Stimulated activated CD8-positive, alpha-beta memory T cell treated with anti-CD3 and anti-CD28 coated beads, Interleukin-12 subunit alpha, Interleukin-12 subunit beta, amount 100 ng/mL, for 24 hours (primary cell): ENCODE data around the gene NMNAT1.
"Not testable (repeated sequence)": the region's sequence is repeated elsewhere in the genome, so short reads cannot be mapped to it uniquely, and the experiment has no call there.

ENCODE experiments used
- DNase-seq: peaks from one replicate; pipeline ENCODE4 v3.0.0-alpha.2; 2020; ENCODE audit errors: extremely low read depth

The NMNAT1 gene

DNA sequence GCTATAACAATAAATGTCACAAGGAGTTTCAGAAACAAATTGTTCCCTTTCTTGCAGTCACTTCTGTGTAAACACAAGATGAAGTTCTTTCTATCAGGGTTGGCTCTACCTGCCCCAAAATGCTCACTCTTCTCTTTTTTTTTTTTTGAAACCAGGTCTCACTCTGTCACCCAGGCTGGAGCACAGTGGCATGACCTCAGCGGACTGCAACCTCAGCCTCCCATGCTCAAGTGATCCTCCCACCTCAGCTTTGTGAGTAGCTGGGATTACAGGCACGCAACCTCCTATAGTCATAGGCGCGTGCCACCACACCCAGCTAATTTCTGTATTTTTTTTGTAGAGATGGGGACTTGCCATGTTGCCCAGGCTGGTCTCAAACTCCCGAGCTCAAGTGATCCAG is 22.7 kb upstream of the NMNAT1 start:
- DNase-seq: no peak

DNA sequence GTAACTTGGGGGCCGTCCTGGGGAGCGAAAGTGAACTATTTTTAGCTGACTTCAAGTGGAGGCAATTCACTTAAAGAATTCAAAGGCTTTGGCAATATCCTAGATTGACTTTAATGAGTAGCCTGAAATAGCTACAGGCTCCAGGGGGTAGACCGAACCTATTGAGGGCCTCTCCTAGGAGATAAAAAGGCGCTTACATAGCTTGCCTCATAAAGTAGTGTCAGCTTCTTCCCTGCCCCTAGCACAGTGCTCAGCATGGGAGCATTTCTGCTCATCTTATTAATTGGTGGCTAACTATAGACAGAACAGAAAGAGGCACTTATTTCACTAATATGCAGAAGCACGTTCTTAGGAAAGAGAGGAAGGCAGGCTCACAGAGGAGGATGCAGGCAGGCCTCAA is 20.9 kb upstream of the NMNAT1 start:
- no peak for DNase-seq

DNA sequence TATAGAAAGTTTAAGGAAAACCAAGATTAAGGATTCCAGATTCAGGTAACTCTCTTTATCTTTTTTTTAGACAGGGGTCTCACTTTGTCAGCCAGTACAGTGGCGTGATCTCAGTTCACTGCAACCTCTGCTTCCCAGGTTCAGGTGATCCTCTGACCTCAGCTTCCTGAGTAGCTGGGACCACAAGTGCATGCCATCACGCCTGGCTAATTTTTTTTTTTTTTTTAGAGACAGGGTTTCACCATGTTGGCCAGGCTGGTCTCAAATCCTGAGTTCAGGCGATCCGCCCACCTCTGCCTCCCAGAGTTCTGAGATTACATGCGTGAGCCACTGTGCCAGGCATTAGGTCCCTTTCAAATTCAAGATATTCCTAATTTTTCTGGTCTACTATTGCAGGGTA is 16.0 kb upstream of the NMNAT1 start:
- DNase-seq: no peak

DNA sequence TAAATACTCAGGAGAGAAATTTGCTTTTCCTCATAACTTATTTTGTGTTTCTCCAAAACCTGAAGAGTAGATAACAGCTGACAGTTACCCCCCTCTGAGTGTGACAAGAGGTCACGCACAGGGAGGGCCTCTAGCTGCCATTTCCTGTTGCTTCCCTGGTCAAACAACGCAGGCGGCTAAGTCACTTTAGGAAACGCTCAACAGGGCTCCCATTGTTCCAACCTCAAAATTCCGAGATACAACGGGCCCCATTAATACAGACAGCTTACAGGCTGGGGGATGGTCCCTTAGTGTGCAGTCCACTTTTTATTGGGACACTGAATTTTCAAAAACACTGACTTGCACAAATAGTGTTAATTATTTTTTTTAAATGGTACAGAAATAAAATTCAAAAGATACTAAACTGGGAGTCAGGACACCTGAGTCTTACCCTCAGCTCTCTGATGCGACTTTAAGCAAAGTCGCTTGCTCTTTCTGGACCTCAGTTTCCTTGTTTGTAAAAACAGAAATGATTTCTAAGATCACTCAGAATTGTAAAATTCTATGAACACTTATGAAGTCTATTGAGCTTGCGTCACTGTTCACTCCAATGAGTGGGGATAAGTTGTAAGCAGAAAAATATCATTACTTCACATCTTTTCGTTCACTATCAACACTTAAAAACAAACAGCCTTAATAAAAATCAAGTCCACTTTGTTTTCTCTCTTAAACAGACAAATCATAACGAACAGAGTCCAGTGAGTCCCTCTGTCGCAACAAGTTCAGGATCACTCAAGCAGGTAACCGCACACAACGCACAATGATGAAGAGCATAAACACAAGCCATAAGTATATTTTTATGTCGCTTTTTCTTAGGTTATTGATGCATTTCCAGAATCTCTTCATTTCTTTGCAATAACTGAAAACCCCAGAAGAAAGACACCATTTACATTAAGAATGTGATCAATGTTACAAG is 13.6 kb upstream of the NMNAT1 start:
- DNase-seq: no peak

DNA sequence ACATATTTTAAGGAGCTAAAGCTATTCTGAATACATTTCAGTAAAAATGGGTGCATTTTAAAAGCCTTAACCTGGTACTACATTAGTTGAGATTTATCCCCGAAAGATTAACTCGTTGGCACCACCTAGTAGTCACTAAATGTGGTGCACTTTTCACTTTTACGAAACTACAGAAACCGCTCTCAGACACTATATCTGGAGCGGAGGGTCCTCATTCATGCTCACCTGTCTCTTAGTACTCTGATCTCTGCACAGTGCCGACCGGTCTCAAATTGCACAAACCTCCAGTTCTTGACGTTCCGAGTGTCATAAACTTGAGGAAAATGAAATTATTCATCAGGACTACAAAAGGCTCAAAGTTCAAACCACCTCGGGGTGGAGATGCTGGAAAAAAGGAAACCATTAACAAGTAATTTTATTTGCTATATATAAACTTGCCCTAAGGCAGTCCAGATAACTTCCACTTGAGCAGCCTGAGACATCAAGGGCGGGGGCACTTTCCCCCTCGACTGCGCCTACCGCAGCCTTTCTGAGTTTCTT is 806 bp upstream of the NMNAT1 start:
- no peak for DNase-seq

DNA sequence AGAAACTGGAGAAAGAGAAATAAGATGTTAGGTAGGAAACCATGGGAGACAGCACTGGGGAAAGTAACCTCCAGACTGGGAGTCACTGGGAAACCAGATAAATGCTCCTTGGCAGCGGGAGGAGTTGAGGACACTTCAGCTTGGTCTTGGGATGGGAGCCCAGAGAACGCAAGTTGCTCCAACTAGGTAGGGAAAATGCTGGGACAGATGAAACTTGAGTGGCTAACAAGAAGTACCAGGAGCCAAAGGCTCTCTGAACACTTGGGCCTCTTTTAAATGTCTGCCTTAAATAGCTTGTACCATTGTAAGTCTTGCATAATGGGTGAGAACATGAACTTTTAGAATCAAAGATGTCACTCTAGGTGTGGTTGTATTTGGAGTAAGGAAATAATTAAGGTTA is 3.0 kb downstream of the NMNAT1 start:
- DNase-seq: no peak

DNA sequence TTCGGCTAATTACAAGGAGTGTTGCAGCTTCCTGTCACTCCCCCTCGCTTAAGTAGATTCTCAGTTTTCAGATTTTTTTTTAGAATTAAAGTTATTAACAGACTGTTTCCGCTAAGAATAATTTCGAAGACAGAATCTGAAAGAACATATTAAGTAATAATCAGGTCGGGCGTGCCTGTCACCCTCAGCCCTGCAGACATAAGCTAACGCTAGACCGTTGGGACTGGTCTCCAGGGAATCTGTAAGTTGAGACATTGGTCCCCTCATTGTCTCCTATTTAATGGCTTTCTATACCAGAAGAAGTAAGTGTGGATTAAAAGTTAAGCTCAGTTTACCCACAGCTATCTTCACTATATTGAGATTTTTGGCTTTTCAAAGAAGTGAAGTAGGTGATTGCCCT is 14.5 kb downstream of the NMNAT1 start:
- DNase-seq: no peak

DNA sequence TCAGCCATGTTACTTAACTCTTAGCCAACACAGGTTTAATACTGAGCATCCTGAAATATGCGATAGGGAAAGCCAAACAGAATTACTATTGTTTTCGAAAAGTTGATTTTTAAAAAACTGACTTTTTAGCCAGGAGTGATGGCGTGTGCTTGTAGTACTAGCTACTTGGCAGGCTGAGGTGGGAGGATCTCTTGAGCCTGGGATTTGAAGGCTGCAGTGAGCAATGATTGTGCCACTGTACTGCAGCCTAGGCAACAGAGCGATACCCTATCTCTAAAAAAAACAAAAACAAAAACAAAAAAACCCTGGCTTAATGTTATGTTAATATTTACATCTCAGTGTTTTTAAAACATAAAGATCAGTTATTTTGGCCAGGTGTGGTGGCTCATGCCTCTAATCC is 16.7 kb downstream of the NMNAT1 start:
- DNase-seq: no peak

DNA sequence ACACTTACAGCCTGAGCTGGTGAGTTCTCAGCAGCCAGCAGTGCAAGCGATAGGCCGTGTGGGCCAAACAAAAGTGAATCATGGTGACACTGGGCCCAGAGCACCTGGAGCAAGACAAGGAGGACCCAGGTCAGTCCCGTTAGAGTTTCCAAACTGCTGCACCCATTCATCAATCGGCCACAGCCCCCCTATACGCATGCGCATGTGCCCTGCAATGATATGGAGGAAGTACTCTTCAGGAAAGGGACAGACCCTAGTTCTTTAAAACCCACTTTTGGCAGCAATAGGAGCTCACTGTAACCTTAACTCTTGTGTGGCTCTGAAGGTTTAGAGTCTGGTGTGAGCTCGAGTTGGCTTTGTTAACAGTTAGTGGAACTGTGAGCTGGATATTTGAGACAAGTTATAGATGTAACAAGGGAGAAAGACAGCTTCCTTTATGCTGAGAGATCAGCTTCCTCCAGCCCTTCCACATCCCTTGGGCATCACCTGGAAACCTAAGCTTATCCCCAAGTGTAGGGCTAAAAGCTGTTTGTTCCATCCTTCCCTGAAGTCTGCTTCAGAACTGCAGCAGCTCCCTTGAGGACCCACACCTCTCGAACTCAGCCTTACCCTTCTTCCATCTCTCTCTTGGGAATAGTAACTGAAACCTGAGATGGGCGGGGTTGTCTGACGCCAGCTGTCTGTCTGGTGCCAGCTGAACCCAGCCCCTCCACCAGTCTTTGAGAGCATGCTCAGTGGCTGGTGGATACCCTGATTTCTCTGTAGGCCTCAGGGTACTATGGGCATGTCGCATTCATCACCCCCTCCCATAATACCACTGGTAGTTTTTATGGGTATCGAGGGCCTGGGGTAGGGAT is 17.7 kb downstream of the NMNAT1 start:
- DNase-seq: no peak

DNA sequence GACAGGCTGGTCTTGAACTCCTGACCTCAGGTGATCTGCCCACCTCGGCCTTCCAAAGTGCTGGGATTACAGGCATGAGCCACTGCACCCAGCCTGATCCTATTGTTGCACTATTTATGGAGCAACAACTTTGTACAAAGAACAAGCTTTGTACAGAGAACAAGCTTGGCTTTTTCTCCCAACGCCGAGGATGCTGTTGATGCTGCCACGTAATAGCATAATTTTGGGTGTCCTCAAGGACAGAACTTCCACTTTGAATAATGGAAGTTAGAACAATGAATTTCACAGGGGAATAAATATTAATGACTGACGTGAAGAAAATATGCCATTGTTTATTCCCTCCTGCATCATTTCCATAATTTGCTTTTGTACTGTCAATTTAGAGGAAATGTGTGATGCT is 41.0 kb downstream of the NMNAT1 start:
- no peak for DNase-seq

DNA sequence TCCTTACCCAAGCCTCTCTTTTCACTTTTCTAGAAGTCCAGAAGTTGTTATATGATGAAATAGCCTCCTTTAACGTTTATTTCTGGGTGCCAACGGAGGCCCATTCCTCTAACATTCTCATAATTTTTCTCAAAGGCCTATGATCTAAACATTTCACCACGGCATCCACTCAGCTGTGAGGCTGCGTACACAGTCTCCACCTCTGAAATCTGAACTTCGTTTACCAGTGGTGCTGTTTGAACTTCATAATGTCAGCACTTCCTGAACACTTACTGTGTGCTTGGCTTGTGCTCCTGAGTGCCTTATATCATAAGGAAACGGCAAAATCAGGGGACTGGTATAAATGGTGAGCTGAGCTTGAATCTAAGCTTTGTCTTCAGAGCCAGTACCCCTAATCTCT is 41.7 kb downstream of the NMNAT1 start:
- DNase-seq: no peak

DNA sequence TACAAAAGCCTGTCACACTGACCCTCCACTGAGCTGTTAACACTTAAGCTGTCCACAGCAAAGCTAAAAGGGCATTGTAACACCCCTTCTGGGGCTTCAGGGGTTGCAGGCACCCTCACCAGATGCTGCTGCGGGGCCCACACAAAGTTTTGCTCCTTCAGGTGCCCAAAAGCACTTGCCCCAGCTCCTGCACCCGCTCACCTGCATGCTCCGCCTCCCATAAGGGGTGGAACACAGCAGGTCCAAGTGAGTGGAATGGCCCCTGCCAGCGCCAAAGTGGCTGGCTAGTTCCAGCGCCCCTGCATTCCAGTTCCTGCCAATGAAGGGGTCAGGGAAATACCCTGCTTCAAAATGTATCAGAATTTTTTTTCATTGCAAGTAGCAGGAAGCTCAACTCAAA is 46.5 kb downstream of the NMNAT1 start:
- no peak for DNase-seq

DNA sequence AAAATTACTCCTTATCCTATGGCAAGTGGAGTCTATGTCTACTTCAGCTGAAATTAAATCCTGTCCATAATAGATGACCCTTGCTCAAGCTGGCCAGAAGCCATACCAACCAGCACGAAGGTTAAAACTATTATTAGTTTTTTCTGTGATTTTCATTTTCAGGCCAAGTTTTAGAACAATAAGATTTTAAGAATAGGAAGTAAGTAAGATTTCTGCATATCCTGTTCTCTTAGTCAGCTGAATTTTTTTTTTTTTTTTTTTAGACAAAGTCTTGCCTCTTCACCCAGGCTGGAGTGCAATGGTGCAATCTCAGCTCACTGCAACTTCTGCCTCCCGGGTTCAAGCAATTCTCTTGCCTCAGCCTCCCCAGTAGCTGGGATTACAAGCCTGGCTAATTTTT is 47.7 kb downstream of the NMNAT1 start:
- no peak for DNase-seq

DNA sequence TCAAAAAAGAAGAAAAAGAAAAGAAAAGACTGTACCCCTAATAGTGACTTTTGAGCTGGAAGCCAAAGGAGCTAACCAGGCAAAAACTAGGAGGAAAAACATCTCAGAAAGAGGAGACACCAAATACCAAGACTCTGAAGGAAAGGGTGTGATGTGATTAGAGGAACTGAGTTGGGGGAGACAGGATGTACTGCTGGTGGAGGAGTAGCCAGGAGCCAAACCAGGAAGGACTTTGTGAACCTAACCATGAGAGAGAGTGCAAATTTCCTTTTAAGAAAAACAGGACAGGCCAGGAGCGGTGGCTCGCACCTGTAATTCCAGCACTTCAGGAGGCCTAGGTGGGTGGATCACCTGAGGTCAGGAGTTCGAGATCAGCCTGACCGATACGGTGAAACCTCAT is 49.6 kb downstream of the NMNAT1 start:
- no peak for DNase-seq

DNA sequence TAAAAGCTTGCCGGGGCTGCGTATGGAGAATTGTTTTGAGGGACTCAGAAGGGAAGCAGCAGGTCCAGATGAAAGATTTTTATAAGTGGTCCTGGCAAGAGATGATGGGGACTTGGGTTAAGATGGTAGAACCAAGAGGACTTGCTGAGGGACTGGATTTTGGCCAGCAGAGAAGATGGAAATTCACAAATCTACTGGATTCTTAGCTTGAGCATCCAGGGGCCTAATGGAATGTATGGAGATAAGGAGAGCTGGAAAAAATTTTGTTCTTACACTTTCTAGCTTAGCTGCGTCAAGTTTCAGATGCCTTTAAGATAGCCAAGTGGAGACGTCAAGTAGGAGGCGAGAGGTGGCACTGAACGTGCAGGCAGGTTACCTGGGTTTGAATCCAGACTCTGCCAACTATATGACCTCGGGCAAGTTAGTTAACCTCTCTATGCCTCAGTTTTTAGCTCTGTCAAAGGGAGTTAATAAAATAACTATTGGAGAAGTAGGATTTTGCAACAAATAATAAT is 50.3 kb downstream of the NMNAT1 start:
- DNase-seq: no peak

DNA sequence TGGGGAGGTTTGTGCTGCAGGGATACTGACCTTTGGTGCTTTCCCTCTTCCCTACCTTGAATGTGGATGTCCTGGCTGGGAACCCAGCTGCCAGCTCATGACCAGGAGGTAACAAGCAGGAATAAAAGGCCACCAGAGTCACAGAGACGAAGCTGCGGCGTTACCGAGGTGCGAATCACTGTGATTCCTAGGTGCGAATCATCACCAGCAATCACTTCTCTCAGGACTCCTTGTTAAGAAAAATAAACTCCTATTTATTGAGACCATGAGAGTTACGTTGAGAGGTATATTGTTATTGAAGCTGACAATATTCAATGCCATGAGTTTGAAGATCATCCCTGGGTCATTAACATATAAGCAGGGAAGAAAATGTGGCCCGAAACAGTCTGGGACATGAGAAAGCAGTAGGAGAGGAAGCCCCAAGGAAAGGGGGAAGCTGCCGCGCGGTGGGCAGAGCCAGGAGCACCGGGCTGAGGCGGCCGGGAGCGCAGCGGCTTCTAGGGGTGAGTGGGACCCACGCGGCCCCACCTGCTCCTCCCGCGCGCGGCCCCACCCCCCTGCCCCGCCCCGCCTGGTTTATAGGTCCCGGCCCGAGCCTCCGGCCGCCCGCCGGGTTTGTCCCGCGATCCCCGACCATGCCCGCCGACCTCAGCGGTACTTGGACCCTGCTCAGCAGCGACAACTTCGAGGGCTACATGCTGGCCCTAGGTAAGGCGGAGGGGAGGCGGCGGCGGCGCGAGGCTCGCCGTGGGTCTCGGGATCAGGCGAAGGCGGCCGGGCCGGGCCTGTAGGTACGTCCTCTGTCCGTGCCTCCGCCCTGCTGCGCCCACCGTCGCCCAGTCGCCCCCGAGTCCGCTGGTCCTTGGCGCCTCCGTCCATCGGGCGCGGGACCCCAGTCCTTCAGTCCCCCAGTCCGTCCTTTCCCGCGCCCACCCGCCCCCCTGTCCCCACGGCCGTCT is 53.6 kb downstream of the NMNAT1 start, which contains the start of gene RBP7:
TSS of gene RBP7 (plus strand) at position 605 of the 959 bp plus-strand sequence. CDS start at position 636, 31 bp downstream.
- DNase-seq: no peak

DNA sequence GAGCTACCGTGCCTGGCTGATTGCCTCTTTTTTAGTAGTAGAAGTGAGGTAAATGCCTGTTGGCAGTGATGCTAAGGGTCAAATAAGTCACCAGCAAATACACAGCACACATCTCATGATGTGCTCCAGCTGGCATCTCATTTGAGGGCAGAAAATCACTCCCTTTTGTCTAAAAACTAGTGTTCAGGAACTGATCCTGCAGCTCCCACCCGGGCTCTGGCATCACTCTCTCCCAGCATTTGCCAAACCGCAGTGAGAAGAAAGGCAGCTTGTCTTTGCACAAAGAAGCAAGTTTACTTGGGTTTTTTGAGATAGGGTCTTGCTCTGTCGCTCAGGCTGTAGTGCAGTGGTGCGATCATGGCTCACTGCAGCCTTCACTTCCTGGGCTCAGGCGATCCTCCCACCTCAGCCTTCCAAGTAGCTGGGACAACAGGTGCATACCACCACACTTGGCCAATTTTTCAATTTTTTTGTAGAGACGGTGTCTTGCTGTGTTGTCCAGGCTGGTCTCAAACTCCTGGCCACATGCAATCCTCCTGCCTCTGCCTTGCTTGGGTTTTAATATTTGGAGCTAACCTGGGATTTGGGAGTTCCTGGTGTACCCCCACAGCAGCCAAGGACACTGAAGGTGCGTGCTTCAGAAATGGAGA is 57.9 kb downstream of the NMNAT1 start:
- no peak for DNase-seq

DNA sequence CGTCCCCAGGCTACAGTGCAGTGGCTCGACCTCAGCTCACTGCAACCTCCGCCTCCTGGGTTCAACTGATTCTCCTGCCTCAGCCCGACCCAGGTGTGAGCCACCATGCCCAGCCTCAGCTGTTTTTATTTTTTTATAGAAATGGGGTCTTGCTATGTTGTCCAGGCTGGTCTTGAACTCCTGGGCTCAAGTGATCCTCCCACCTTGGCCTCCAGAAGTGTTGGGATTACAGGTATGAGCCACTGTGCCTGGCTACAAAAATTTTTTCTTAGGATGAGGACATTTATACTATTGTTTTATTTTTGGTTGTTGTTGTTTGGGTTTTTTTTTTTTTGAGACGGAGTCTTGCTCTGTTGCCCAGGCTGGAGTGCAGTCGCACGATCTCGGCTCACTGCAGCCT is 62.0 kb downstream of the NMNAT1 start:
- not testable (repeated sequence) for DNase-seq

DNA sequence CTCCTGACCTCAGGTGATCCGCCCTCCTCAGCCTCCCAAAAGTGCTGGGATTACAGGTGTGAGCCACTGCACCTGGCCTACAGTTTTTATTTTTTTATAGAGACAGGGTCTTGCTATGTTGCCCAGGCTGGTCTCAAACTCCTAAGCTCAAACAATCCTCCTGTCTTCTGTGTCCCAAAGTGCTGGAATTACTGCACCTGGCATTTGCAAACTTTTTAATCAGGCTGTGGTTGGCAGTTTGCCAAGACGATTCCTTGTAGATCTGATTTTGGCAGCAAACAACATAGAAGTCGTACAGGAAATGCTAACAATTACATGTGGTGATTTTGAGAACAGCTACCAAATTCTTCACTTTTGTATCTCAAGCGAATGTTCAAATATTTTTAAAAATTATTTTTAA is 63.9 kb downstream of the NMNAT1 start:
- no peak for DNase-seq

DNA sequence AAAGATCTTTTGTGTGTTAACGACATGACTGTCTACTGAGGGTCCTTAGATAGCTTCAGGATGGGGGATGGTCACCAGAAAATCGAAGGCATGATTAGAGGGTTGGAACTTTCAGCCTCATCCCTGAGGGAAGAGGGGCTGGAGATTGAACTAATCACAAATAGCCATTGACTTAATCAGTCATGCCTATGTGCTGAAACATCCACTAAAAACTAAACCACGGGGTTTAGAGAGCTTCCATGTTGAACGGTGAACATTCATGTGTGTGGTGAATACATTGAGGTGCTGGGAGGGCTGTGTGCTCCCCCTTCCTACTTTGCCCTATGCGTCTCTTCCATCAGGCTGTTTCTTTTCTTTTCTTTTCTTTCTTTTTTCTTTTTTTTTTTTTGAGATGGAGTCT is 70.7 kb downstream of the NMNAT1 start:
- DNase-seq: no peak

DNA sequence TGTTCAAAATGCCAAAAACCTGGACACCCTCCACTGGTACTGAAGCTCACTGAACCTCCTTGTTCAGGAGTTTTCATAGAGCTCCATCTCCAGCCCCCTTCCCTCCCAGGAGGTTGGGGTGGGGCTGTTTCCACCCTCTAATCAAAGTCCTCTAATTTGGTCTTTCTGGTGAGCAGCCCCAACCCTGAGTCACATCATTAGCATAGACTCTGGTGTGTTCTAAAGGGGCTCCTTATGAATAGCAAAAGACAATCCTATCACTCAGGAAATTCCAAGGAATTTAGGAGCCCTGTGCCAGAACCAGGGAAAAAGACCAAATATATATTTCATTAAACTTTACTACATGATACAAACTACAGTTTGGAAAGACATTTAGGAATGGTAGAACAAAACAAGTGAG is 76.3 kb downstream of the NMNAT1 start:
- DNase-seq: no peak
